BE2C (cell line): Measurements from ENCODE around the gene ATP11A.

Experiments
- DNase-seq: peaks from one replicate; pipeline ENCODE4 v3.0.0-alpha.2; 2020
- H3K27me3 ChIP-seq: fragments of 250-450 bp; sonication (Bioruptor Pico); 2 replicates; pipeline ENCODE4 v1.5.1; 2020; ENCODE audit warnings: mild to moderate bottlenecking
- H3K36me3 ChIP-seq: fragments of 250-450 bp; sonication (Bioruptor Pico); 2 replicates; pipeline ENCODE4 v1.5.1; 2020; ENCODE audit warnings: mild to moderate bottlenecking
- H3K4me1 ChIP-seq: fragments of 250-450 bp; sonication (Bioruptor Pico); 2 replicates; pipeline ENCODE4 v1.5.1; 2020
- H3K4me3 ChIP-seq: 2 replicates; pipeline ENCODE4 v1.5.1; 2011; ENCODE audit warnings: low read depth, low read length
- H3K9me3 ChIP-seq: fragments of 250-450 bp; sonication (Bioruptor Pico); 2 replicates; pipeline ENCODE4 v1.5.1; 2020
- CTCF ChIP-seq: IDR thresholded peaks from 2 replicates; pipeline ENCODE4 v1.5.1; 2012; ENCODE audit warnings: mild to moderate bottlenecking, low read depth, low read length

The ATP11A gene

GRCh38 chr13:112777637-112778406 lies 88.0 kb downstream of the ATP11A start:
- Histone ChIP-seq H3K9me3 (no peaks in the 10 kb centered on the region), H3K36me3 (no peaks in the 10 kb centered on the region), H3K4me3 (no peak overlapping the region), H3K27me3 (no peaks in the 10 kb centered on the region), H3K4me1 (peaks cover 4% of the 10 kb centered on the region; the same call in 1 of the 2 replicates)
- TF ChIP-seq CTCF: no peak
- DNase-seq: no peak

GRCh38 chr13:112779856-112780604 lies 90.2 kb downstream of the ATP11A start:
- TF ChIP-seq CTCF: no peak
- Histone ChIP-seq H3K27me3 (no peaks in the 10 kb centered on the region), H3K36me3 (no peaks in the 10 kb centered on the region), H3K9me3 (no peaks in the 10 kb centered on the region), H3K4me1 (peaks cover 4% of the 10 kb centered on the region; the same call in 1 of the 2 replicates), H3K4me3 (no peak overlapping the region)
- DNase-seq: no peak

GRCh38 chr13:112781287-112781686 lies 91.4 kb downstream of the ATP11A start:
- Histone ChIP-seq H3K36me3 (no peaks in the 10 kb centered on the region), H3K9me3 (no peaks in the 10 kb centered on the region), H3K4me1 (peaks cover 4% of the 10 kb centered on the region; the same call in 1 of the 2 replicates), H3K4me3 (no peak overlapping the region), H3K27me3 (no peaks in the 10 kb centered on the region)
- TF ChIP-seq CTCF: no peak
- DNase-seq: no peak

- peaks cover 4% of the 10 kb centered on the region; the same call in 1 of the 2 replicates for H3K4me1 ChIP-seq
- TF ChIP-seq CTCF: no peak
- H3K36me3 ChIP-seq: no peaks in the 10 kb centered on the region
- no peaks in the 10 kb centered on the region for H3K9me3 ChIP-seq
- DNase-seq: peak; percentile 70
- no peaks in the 10 kb centered on the region for H3K27me3 ChIP-seq
- H3K4me3 ChIP-seq: no peak overlapping the region
These were observed 92.1 kb downstream of the ATP11A start for GRCh38 chr13:112781881-112782361.

GRCh38 chr13:112782429-112783010 lies 92.7 kb downstream of the ATP11A start:
- TF ChIP-seq CTCF: no peak
- peaks cover 4% of the 10 kb centered on the region; the same call in 1 of the 2 replicates for H3K4me1 ChIP-seq
- H3K36me3 ChIP-seq: no peaks in the 10 kb centered on the region
- H3K4me3 ChIP-seq: no peak overlapping the region
- no peaks in the 10 kb centered on the region for H3K27me3 ChIP-seq
- no peaks in the 10 kb centered on the region for H3K9me3 ChIP-seq
- DNase-seq: no peak
